GM23248 (cell line): ENCODE measurements around the gene GPX4. TPM values are rescaled to one million over a fixed set of nuclear protein-coding genes. Genes with fewer than 3 reads are reported as not detected.

Experiments
- DNase-seq: peaks from one replicate; pipeline ENCODE4 v3.0.0-alpha.2; 2015
- H2AFZ ChIP-seq: fragments of 200-600 bp; sonication (generic); 2 replicates; pipeline ENCODE4 v1.6.1; 2016; ENCODE audit warnings: antibody characterized with exemption
- H3F3A ChIP-seq: fragments of 200-600 bp; sonication (generic); 2 replicates; pipeline ENCODE4 v1.6.1; 2016; ENCODE audit warnings: mild to moderate bottlenecking, antibody characterized with exemption, mixed run types; ENCODE audit not compliant: insufficient read depth
- H3K27ac ChIP-seq: fragments of 200-600 bp; sonication (generic); 2 replicates; pipeline ENCODE4 v1.5.1; 2016; ENCODE audit warnings: mild to moderate bottlenecking
- H3K27me3 ChIP-seq: fragments of 200-600 bp; sonication (generic); replicated peaks from 2 replicates; pipeline ENCODE4 v1.6.1; 2016; ENCODE audit warnings: mild to moderate bottlenecking; ENCODE audit not compliant: insufficient read depth
- H3K36me3 ChIP-seq: fragments of 200-600 bp; sonication (generic); 2 replicates; pipeline ENCODE4 v1.6.1; 2016; ENCODE audit warnings: low read depth, mild to moderate bottlenecking
- H3K4me1 ChIP-seq: fragments of 200-600 bp; sonication (generic); 2 replicates; pipeline ENCODE4 v1.6.1; 2016; ENCODE audit warnings: mild to moderate bottlenecking; ENCODE audit not compliant: insufficient read depth
- H3K4me2 ChIP-seq: fragments of 200-600 bp; sonication (generic); one replicate; pipeline ENCODE4 v1.6.1; 2016; ENCODE audit warnings: mild to moderate bottlenecking; ENCODE audit not compliant: unreplicated experiment
- H3K4me3 ChIP-seq: fragments of 200-600 bp; sonication (generic); 2 replicates; pipeline ENCODE4 v1.5.1; 2016; ENCODE audit warnings: mild to moderate bottlenecking
- H3K79me2 ChIP-seq: fragments of 200-600 bp; sonication (generic); 2 replicates; pipeline ENCODE4 v1.6.1; 2016; ENCODE audit warnings: mild to moderate bottlenecking; ENCODE audit not compliant: insufficient read depth
- H3K9ac ChIP-seq: fragments of 200-600 bp; sonication (generic); 2 replicates; pipeline ENCODE4 v1.6.1; 2016; ENCODE audit warnings: mild to moderate bottlenecking
- H3K9me2 ChIP-seq: fragments of 200-600 bp; sonication (generic); 2 replicates; pipeline ENCODE4 v1.6.1; 2016; ENCODE audit warnings: mixed run types, mild to moderate bottlenecking, moderate library complexity; ENCODE audit not compliant: insufficient read depth
- H3K9me3 ChIP-seq: fragments of 200-600 bp; sonication (generic); one replicate; pipeline ENCODE4 v1.6.1; 2017; ENCODE audit warnings: low read depth
- H4K20me1 ChIP-seq: fragments of 200-600 bp; sonication (generic); 2 replicates; pipeline ENCODE4 v1.6.0; 2016; ENCODE audit not compliant: insufficient read depth
- EZH2 ChIP-seq: fragments of 200-600 bp; sonication (generic); IDR thresholded peaks from 2 replicates; pipeline ENCODE4 v1.6.1; 2018; ENCODE audit warnings: antibody characterized with exemption, mild to moderate bottlenecking; ENCODE audit not compliant: insufficient read depth, poor library complexity, severe bottlenecking
- EZH2phosphoT487 ChIP-seq: fragments of 200-600 bp; sonication (generic); IDR thresholded peaks from 2 replicates; pipeline ENCODE4 v1.6.1; 2018; ENCODE audit warnings: antibody characterized with exemption, moderate library complexity, mild to moderate bottlenecking, low read depth; ENCODE audit not compliant: insufficient read depth
- WGBS, 2 experiments: methylation state at CpG; one replicate each; pipeline ENCODE4 v1.1.6; 2015 to 2017; ENCODE audit warnings: low lambda C conversion rate in 2 of 2, low coverage in 1 of 2; ENCODE audit errors: missing lambda C conversion rate in 2 of 2; 5-methylcytosine and 5-hydroxymethylcytosine counted together
- in situ Hi-C: fragments of 300-500 bp; cut with MboI; formaldehyde crosslinking; loops from 2 replicates; pipeline ENCODE4 v1.15.0; 2020
- polyA plus RNA-seq: library from polyadenylated mRNA; unstranded; fragments of >200 nt; fragmentation: Nextera tagmentation; extraction: Ambion mirVana; gene quantifications from 2 replicates; pipeline ENCODE4 v1.2.1, GENCODE V29; 2016
- total RNA-seq: library from RNA; depleted of rRNA; stranded (reverse); fragments of >200 nt; shearing (Covaris generic); gene quantifications from 2 replicates; pipeline ENCODE4 v1.2.3, GENCODE V29; 2014

The GPX4 gene
- total and polyA plus RNA-seq, 2 experiments from 2014 or later = 298 to 607 TPM

- Histone ChIP-seq H3F3A (no peaks in the 10 kb centered on the region), H4K20me1 (no peaks in the 10 kb centered on the region), H3K9me2 (no peaks in the 10 kb centered on the region), H3K27me3 (peaks cover 31% of the 10 kb centered on the region), H3K36me3 (no peaks in the 10 kb centered on the region), H3K79me2 (no peaks in the 10 kb centered on the region), H3K4me2 (peak overlapping the region; percentile 73), H3K4me1 (no peaks in the 10 kb centered on the region), H3K9me3 (no peaks in the 10 kb centered on the region), H3K4me3 (peak overlapping the region; percentile 59), H3K27ac (no peak overlapping the region), H2AFZ (peak overlapping the region; percentile 12; the same call in 1 of the 2 replicates), H3K9ac (peak overlapping the region; percentile 51; the same call in 1 of the 2 replicates)
- DNase-seq = no peak
- in situ Hi-C loops = no loop called here
- TF ChIP-seq EZH2phosphoT487 = no peak
- no peak for TF ChIP-seq EZH2
- WGBS, 2 experiments = 4 to 7% methylated on average over 29 to 38 of the region's 38 CpGs
These were observed 36.3 kb upstream of the GPX4 start for GRCh38 chr19:1067341-1067957.

- in situ Hi-C loops = no loop called here
These were observed 35.5 kb upstream of the GPX4 start for GRCh38 chr19:1068009-1069001.

DNA sequence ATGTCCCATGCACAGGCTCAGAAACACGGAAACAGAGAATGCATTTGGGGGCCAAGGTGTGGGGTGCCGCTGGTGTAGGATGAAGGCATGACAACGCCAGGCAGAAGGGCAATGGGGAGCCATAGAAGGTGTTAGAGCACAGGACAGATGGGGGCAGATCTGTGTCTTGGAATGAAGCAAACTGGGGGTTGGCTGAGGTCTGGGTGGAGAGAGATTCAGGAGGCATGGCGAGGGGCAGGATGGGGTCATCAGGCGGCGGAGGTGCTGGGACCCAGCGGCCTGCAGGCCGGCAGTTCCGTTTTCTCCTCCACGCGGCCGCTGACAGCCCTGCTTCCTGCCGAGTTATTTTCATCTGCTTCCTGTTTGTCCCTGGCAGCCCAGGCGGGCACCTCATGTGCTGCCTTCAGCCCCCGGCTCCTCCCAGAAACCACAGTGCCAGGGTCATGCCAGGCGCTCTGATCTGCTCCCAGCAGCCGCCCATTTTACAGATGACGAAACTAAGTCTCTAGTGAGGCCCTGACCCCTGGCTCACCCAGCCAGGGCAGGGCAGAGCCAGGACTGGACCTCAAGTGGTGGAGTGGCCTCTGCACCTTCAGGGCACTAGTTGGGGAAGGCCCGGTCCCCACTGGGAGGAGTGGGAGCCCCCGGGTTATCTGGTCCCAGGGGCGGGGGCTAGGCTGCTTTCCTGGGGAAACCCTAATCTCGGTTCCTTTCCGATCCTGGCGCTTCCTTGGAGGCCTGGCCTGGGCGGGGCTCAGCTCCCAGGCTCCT, 34.6 kb upstream of the GPX4 start:
- H4K20me1 ChIP-seq = no peaks in the 10 kb centered on the region
- WGBS, 2 experiments = 53% methylated on average over 25 of the region's 25 CpGs
- no peaks in the 10 kb centered on the region for H3K79me2 ChIP-seq
- H3K9me3 ChIP-seq = no peaks in the 10 kb centered on the region
- H2AFZ ChIP-seq = no peak overlapping the region
- no peak for DNase-seq
- H3K4me1 ChIP-seq = no peaks in the 10 kb centered on the region
- H3K27me3 ChIP-seq = peaks cover 31% of the 10 kb centered on the region
- no peaks in the 10 kb centered on the region for H3K36me3 ChIP-seq
- H3K9me2 ChIP-seq = no peaks in the 10 kb centered on the region
- no peak overlapping the region for H3K4me3 ChIP-seq
- H3K27ac ChIP-seq = no peak overlapping the region
- no peaks in the 10 kb centered on the region for H3F3A ChIP-seq
- in situ Hi-C loops = no loop called here
- no peak overlapping the region for H3K9ac ChIP-seq
- TF ChIP-seq EZH2 (no peak), EZH2phosphoT487 (no peak)
- H3K4me2 ChIP-seq = no peak overlapping the region

More at GRCh38 chr19:1068009-1069001, 35.5 kb upstream of the GPX4 start:
- H3K9me2 ChIP-seq = no peaks in the 10 kb centered on the region
- no peak for TF ChIP-seq EZH2phosphoT487
- no peaks in the 10 kb centered on the region for H4K20me1 ChIP-seq
- no peak overlapping the region for H3K9ac ChIP-seq
- H2AFZ ChIP-seq = no peak overlapping the region
- no peaks in the 10 kb centered on the region for H3K4me1 ChIP-seq
- no peak overlapping the region for H3K4me2 ChIP-seq
- 66 to 76% methylated on average over 33 to 36 of the region's 45 CpGs for WGBS, 2 experiments
- no peaks in the 10 kb centered on the region for H3K36me3 ChIP-seq
- H3K9me3 ChIP-seq = no peaks in the 10 kb centered on the region
- H3K4me3 ChIP-seq = no peak overlapping the region
- no peak for DNase-seq
- H3K27me3 ChIP-seq = peaks cover 31% of the 10 kb centered on the region
- no peaks in the 10 kb centered on the region for H3K79me2 ChIP-seq
- no peaks in the 10 kb centered on the region for H3F3A ChIP-seq
- no peak overlapping the region for H3K27ac ChIP-seq

DNA sequence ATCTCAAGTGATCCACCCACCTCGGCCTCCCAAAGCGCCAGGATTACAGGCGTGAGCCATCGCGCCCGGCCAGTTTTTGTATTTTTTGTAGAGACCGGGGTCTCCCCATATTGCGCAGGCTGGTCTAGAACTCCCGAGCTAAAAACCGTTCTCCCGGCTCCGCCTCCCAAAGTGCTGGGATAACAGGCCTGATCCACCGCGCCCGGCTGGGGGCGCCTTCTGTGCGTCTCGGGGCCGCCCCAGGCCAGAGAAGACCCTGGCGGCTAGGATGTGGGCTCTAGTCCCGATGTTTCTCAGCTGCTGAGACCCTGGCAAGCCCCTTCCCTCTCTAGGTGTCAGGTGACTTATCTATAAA, 33.2 kb upstream of the GPX4 start:
- no peaks in the 10 kb centered on the region for H3K9me2 ChIP-seq
- TF ChIP-seq EZH2 (no peak), EZH2phosphoT487 (0 out of 2 replicates have a peak, but pooled peaks have one; percentile 34)
- no peaks in the 10 kb centered on the region for H3F3A ChIP-seq
- no peaks in the 10 kb centered on the region for H3K4me1 ChIP-seq
- no peak overlapping the region for H3K4me2 ChIP-seq
- no peaks in the 10 kb centered on the region for H3K9me3 ChIP-seq
- no peak overlapping the region for H2AFZ ChIP-seq
- no peaks in the 10 kb centered on the region for H4K20me1 ChIP-seq
- H3K27me3 ChIP-seq = peaks cover 31% of the 10 kb centered on the region
- no peak for DNase-seq
- H3K79me2 ChIP-seq = no peaks in the 10 kb centered on the region
- WGBS, 2 experiments = 12 to 15% methylated on average over 21 of the region's 21 CpGs
- in situ Hi-C loops = no loop called here
- H3K36me3 ChIP-seq = no peaks in the 10 kb centered on the region
- no peak overlapping the region for H3K9ac ChIP-seq
- H3K27ac ChIP-seq = no peak overlapping the region
- no peak overlapping the region for H3K4me3 ChIP-seq
